Kidney (tissue), 11 donors: ENCODE measurements around the gene MUC20. TPM values are rescaled to one million over a fixed set of nuclear protein-coding genes. Genes with fewer than 3 reads are reported as not detected.
"Not testable (repeated sequence)": the region's sequence is repeated elsewhere in the genome, so short reads cannot be mapped to it uniquely, and the experiment has no call there.

Experiments
- DNase-seq, 5 donors: peaks; one replicate each; pipeline ENCODE4 v3.0.0-alpha.2; 2013 to 2020
- FAIRE-seq: peaks from 2 replicates; lab custom pipeline; 2012; peaks lifted over from hg19 to GRCh38; lab: Jason Lieb, UNC
- H3K27ac ChIP-seq, 2 donors: one replicate each; pipeline ENCODE4 v1.7.0; 2013; ENCODE audit warnings: low read depth in 2 of 2, low read length in 2 of 2, inconsistent platforms in 1 of 2
- H3K27me3 ChIP-seq: one replicate; pipeline ENCODE4 v1.7.1; 2013; ENCODE audit warnings: low read length, inconsistent platforms; ENCODE audit not compliant: control insufficient read depth, insufficient read depth
- H3K36me3 ChIP-seq, 3 donors: one replicate each; pipeline versions ENCODE4 v1.7.0 to v1.7.1; 2013; ENCODE audit warnings: low read length in 3 of 3, control low read depth in 1 of 3, inconsistent platforms in 1 of 3; ENCODE audit not compliant: insufficient read depth in 3 of 3, control insufficient read depth in 2 of 3
- H3K4me1 ChIP-seq, 3 donors: one replicate each; pipeline versions ENCODE4 v1.7.0 to v1.7.1; 2013; ENCODE audit warnings: low read length in 3 of 3, inconsistent platforms in 1 of 3, low read depth in 1 of 3; ENCODE audit not compliant: control insufficient read depth in 2 of 3, insufficient read depth in 2 of 3
- H3K4me3 ChIP-seq, 3 donors: one replicate each; pipeline versions ENCODE4 v1.7.0 to v1.8.1; 2013; ENCODE audit warnings: low read length in 3 of 3, control low read depth in 1 of 3, inconsistent platforms in 1 of 3
- H3K9ac ChIP-seq, 3 donors: one replicate each; pipeline versions ENCODE4 v1.7.0 to v1.7.1; 2013; ENCODE audit warnings: low read length in 3 of 3, control low read depth in 1 of 3, inconsistent platforms in 1 of 3
- H3K9me3 ChIP-seq, 3 donors: one replicate each; pipeline versions ENCODE4 v1.7.0 to v1.7.1; 2013; ENCODE audit warnings: low read length in 3 of 3, control low read depth in 1 of 3, inconsistent platforms in 1 of 3; ENCODE audit not compliant: control insufficient read depth in 2 of 3, insufficient read depth in 1 of 3
- intact Hi-C: fragments of 100-400 bp; cut with DNase I; formaldehyde crosslinking; loops from one replicate; pipeline ENCODE4 v1.11.1; 2022
- polyA plus RNA-seq: library from polyadenylated mRNA; stranded (reverse); fragments of 350-450 nt; fragmentation: Illumina TruSeq; extraction: RNeasy Lipid Tissue Mini Kit (QIAGEN cat#74804); gene quantifications from one replicate; pipeline ENCODE4 v1.2.3, GENCODE V29; 2014; ENCODE audit warnings: low read depth, low replicate concordance; ENCODE audit not compliant: insufficient read depth
- total RNA-seq: library from RNA; stranded (reverse); fragmentation: NEBNext Ultra II Directional; extraction: Animal tissue kit (Norgen Biotek cat#: 25700); gene quantifications from one replicate; pipeline ENCODE4 v1.2.1, GENCODE V29; 2021
- donor health status: control.
- donor health status: control.
- donor health status: DM: yes; HTN: yes; CAD: no.
- donor health status: Normal renal cell carcinoma (clear cell type).

The MUC20 gene
- total and polyA plus RNA-seq, 2 donors from 2014 or later, result 42.6 to 53.3 TPM

- DNase-seq, H3K4me3 ChIP-seq, H3K4me1 ChIP-seq, H3K9me3 ChIP-seq, intact Hi-C loops, H3K9ac ChIP-seq, H3K27me3 ChIP-seq: not testable (repeated sequence)
- peak; percentile 68 for FAIRE-seq
- Histone ChIP-seq H3K27ac (peak overlapping the region in 1 of 2 donors; percentile 51), H3K36me3 (peaks cover 0 to 36% (median 6%) of the 10 kb centered on the region in 3 donors)
These were observed 38.6 kb upstream of the MUC20 start for GRCh38 chr3:195682104-195682742.

- H3K9me3 ChIP-seq, FAIRE-seq, H3K4me1 ChIP-seq, H3K4me3 ChIP-seq, intact Hi-C loops, H3K27me3 ChIP-seq, H3K9ac ChIP-seq, DNase-seq: not testable (repeated sequence)
- Histone ChIP-seq H3K27ac (peak overlapping the region; percentile 53 to 72), H3K36me3 (peaks cover 0 to 27% (median 6%) of the 10 kb centered on the region in 3 donors)
These were observed 36.9 kb upstream of the MUC20 start for GRCh38 chr3:195683722-195684526.

GRCh38 chr3:195684527-195685257, 36.1 kb upstream of the MUC20 start:
- peaks cover 0 to 25% (median 6%) of the 10 kb centered on the region in 3 donors for H3K36me3 ChIP-seq

GRCh38 chr3:195686537-195687208, 34.1 kb upstream of the MUC20 start:
- H3K4me1 ChIP-seq, DNase-seq, H3K9me3 ChIP-seq, FAIRE-seq, H3K27ac ChIP-seq, H3K9ac ChIP-seq, H3K4me3 ChIP-seq, intact Hi-C loops, H3K27me3 ChIP-seq: not testable (repeated sequence)
- peaks cover 0 to 23% (median 6%) of the 10 kb centered on the region in 3 donors for H3K36me3 ChIP-seq

More at GRCh38 chr3:195684527-195685257, 36.1 kb upstream of the MUC20 start:
- DNase-seq, H3K9me3 ChIP-seq, H3K4me3 ChIP-seq, H3K27me3 ChIP-seq, H3K27ac ChIP-seq, H3K4me1 ChIP-seq, H3K9ac ChIP-seq, intact Hi-C loops, FAIRE-seq: not testable (repeated sequence)

- intact Hi-C loops, H3K9ac ChIP-seq, H3K27me3 ChIP-seq, DNase-seq, FAIRE-seq, H3K27ac ChIP-seq, H3K4me3 ChIP-seq, H3K9me3 ChIP-seq, H3K4me1 ChIP-seq: not testable (repeated sequence)
- H3K36me3 ChIP-seq, result peaks cover 0 to 29% (median 8%) of the 10 kb centered on the region in 3 donors
These were observed 33.5 kb upstream of the MUC20 start for GRCh38 chr3:195687209-195687760.

- intact Hi-C loops, H3K4me1 ChIP-seq, FAIRE-seq, H3K4me3 ChIP-seq, DNase-seq, H3K9me3 ChIP-seq, H3K27me3 ChIP-seq, H3K27ac ChIP-seq, H3K9ac ChIP-seq: not testable (repeated sequence)
- H3K36me3 ChIP-seq, result peaks cover 0 to 35% (median 11%) of the 10 kb centered on the region in 3 donors
These were observed 32.2 kb upstream of the MUC20 start for GRCh38 chr3:195688471-195689183.
